ENCODE data around the gene TBC1D22A.

GRCh38 chr22:47107431-47107830, 345.0 kb downstream of the TBC1D22A start:
- TF ChIP-seq POLR2A (IDR thresholded peaks at IDR 0.05; ENCODE audit: low read length) (no peak), GATA1 (IDR thresholded peaks at IDR 0.05; ENCODE audit: low read depth, low read length) (no peak)
